Limb (tissue), 2 donors: ENCODE measurements around the gene FAT1.

Source experiments
- DNase-seq, 2 donors: peaks; one replicate each; pipeline ENCODE4 v3.0.0-alpha.2; 2016; ENCODE audit errors: extremely low spot score in 2 of 2

The FAT1 gene

GRCh38 chr4:186607490-186607889 lies 116.2 kb downstream of the FAT1 start:
- DNase-seq, result no peak

GRCh38 chr4:186606591-186606992 lies 117.1 kb downstream of the FAT1 start:
- DNase-seq, result no peak

GRCh38 chr4:186605261-186605865 lies 118.3 kb downstream of the FAT1 start:
- no peak for DNase-seq

- no peak for DNase-seq
Observed at GRCh38 chr4:186604124-186604807, 119.4 kb downstream of the FAT1 start.

- no peak for DNase-seq
Observed at GRCh38 chr4:186602978-186603377, 120.7 kb downstream of the FAT1 start.

- no peak for DNase-seq
Observed at GRCh38 chr4:186599483-186599882, 124.2 kb downstream of the FAT1 start.

GRCh38 chr4:186598686-186599085 lies 125.0 kb downstream of the FAT1 start:
- DNase-seq, result no peak

- DNase-seq, result no peak
Observed at GRCh38 chr4:186596850-186597390, 126.7 kb downstream of the FAT1 start.

GRCh38 chr4:186596346-186596745 lies 127.3 kb downstream of the FAT1 start:
- DNase-seq, result no peak

GRCh38 chr4:186593587-186593973 lies 130.1 kb downstream of the FAT1 start:
- DNase-seq, result no peak

GRCh38 chr4:186592966-186593586 lies 130.6 kb downstream of the FAT1 start:
- DNase-seq, result no peak

- no peak for DNase-seq
Observed at GRCh38 chr4:186592445-186592844, 131.2 kb downstream of the FAT1 start.

GRCh38 chr4:186591651-186592050 lies 132.0 kb downstream of the FAT1 start:
- no peak for DNase-seq

GRCh38 chr4:186588503-186588902 lies 135.2 kb downstream of the FAT1 start:
- no peak for DNase-seq

- peak; percentile 44 to 82 for DNase-seq
Observed at GRCh38 chr4:186587416-186588018, 136.1 kb downstream of the FAT1 start.

GRCh38 chr4:186586205-186586604 lies 137.5 kb downstream of the FAT1 start:
- DNase-seq, result no peak

GRCh38 chr4:186584912-186585311 lies 138.7 kb downstream of the FAT1 start:
- no peak for DNase-seq

- DNase-seq, result no peak
Observed at GRCh38 chr4:186581421-186581820, 142.2 kb downstream of the FAT1 start.

- DNase-seq, result no peak
Observed at GRCh38 chr4:186580669-186581068, 143.0 kb downstream of the FAT1 start.

- DNase-seq, result peak in 1 of 2 donors; percentile 10
Observed at GRCh38 chr4:186570193-186570996, 153.3 kb downstream of the FAT1 start.

- no peak for DNase-seq
Observed at GRCh38 chr4:186569533-186570192, 154.0 kb downstream of the FAT1 start.
